ENCODE data around the gene TSPEAR.
"Not testable (repeated sequence)": the region's sequence is repeated elsewhere in the genome, so short reads cannot be mapped to it uniquely, and the experiment has no call there.

Gene TSPEAR

DNA sequence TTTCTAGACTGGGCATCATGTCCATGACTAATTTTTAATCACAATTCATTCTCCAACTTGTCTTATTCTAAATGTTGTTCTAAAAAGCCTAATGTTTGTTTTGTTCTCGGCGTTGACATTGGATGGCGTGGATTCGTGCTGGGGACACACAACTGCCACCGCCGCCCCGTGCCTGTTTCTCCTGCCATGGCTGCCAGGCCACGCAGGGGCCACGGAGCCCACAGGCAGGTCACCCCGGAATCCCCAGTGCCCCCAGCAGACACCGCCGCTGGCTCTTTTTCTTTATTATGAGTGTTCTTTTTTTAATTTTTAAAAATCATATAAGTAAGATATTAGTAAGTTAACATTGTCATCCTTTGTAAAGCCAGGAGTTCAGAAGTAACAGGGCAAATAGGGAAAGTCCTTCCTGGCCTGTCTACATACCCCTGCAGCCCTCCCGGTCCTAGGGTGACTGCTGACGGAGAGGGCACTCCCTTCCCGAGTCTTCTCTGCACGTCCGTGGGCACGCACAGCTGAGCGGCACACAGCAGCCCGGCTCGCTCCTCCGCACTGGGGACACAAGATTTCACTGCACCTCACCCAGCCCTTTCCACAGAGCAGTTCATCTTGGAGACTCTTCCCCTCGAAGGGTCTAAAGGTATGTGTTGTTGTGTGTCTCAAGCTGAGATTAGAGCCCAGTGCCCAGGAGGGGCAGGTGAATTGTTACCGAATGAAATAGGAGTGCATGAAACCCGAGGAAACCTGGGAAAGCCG lies 203.5 kb downstream of the TSPEAR start:
- TF ChIP-seq, protein P1, sequence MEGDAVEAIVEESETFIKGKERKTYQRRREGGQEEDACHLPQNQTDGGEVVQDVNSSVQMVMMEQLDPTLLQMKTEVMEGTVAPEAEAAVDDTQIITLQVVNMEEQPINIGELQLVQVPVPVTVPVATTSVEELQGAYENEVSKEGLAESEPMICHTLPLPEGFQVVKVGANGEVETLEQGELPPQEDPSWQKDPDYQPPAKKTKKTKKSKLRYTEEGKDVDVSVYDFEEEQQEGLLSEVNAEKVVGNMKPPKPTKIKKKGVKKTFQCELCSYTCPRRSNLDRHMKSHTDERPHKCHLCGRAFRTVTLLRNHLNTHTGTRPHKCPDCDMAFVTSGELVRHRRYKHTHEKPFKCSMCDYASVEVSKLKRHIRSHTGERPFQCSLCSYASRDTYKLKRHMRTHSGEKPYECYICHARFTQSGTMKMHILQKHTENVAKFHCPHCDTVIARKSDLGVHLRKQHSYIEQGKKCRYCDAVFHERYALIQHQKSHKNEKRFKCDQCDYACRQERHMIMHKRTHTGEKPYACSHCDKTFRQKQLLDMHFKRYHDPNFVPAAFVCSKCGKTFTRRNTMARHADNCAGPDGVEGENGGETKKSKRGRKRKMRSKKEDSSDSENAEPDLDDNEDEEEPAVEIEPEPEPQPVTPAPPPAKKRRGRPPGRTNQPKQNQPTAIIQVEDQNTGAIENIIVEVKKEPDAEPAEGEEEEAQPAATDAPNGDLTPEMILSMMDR (IDR thresholded peaks at IDR 0.05; ENCODE audit: control insufficient read depth, insufficient read depth, low read depth, low read length, missing control alignments), result no peak
- no peak for DNase-seq (ENCODE audit: low read depth)
- H3K4me3 ChIP-seq (ENCODE audit: control insufficient read depth, low read depth, low read length), result no peak overlapping the region

DNA sequence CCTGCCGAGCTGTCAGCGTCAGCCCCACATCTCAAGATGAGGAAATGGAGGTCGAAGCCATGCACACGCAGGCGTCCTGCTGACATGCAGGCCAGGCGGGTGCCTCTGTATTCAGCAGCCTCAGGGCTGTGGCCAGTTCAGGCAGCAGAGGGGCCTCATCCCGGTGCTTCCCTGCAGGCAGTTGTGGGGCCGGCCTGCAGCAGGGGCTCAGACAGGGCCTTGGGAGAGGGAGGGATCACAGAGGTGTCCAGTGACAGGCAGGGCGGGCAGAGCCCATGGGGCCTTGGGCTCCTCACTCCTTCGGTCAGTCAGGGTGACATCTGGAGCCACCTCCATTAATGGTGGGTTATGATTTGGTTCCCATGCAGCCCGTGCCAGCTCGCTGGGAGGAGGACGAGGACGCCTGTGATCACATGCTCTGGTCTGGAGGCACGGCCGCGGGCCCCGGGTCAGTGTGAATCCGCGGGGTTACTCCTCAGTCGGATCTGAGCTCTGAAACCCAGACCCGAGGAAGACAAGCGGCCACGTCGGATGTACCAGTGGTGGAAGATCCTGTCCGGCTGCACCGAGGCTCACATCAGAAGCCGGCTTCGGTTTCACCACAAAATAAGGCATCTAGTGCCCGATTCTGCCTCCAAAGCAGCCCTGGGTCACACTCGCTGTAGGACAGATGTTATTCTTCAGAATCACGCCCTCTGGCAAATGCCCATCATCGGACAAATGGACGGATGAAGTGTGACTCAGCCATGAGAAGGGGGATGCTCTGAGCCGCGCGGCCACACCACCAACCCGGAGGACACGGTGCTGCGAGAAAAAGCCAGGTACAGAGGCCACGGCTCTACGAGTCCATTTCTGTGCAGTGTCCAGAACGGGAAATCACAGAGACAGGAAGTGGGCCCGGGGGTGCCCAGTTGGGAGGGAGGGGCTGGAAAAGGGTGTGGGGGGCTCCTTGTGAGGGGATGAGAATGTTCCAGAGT lies 204.8 kb downstream of the TSPEAR start:
- H3K4me3 ChIP-seq (ENCODE audit: control insufficient read depth, low read depth, low read length), result no peak overlapping the region
- TF ChIP-seq, protein P1 (IDR thresholded peaks at IDR 0.05; ENCODE audit: control insufficient read depth, insufficient read depth, low read depth, low read length, missing control alignments), result no peak
- DNase-seq (ENCODE audit: low read depth), result no peak

DNA sequence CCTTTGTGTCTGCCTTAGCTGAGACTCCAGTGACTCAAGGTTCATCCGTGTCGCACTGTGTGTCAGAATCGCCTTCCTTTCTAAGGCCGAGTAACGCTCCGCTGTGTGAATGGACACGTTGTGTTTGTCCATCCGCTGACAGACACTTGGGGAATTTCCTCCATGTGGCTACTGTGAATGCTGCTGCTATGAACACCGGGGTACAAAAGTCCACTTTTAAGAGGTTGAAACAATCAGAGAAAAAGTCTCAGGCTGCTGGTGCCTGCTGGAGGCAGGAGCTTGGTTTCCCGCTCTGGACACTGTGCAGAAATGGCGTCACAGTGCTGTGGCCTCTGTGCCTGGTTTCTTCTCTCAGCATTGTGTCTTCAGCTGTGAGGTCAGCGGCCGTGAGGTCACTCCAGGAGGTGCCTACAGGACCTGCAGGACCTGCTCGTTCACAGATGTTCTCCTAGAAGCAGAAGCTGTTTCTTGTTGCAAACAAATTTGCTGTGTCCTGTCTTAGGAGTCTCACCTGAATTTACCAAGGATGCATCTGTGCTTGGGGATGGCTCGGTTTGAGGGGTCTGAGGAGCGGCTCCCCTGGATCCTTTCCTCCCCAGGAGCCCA lies 205.6 kb downstream of the TSPEAR start:
- no peak for DNase-seq (ENCODE audit: low read depth)
- no peak overlapping the region for H3K4me3 ChIP-seq (ENCODE audit: control insufficient read depth, low read depth, low read length)
- TF ChIP-seq, protein P1 (IDR thresholded peaks at IDR 0.05; ENCODE audit: control insufficient read depth, insufficient read depth, low read depth, low read length, missing control alignments), result no peak

DNA sequence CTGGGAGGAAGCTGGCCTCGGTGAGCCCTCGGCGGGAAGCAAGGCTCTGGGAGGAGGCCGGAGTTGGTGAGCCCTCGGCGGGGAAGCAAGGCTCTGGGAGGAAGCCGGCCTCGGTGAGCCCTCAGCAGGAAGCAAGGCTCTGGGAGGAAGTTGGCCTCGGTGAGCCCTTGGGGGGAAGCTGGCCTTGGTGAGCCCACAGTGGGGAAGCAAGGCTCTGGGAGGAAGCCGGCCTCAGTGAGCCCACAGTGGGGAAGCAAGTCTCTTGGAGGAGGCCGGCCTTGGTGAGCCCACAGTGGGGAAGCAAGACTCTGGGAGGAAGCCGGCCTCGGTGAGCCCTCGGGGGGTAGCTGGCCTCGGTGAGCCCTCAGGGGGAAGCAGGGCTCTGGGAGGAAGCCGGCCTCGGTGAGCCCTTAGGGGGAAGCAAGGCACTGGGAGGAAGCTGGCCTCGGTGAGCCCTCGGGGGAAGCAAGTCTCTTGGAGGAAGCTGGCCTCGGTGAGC lies 207.4 kb downstream of the TSPEAR start:
- TF ChIP-seq, protein P1 (IDR thresholded peaks at IDR 0.05; ENCODE audit: control insufficient read depth, insufficient read depth, low read depth, low read length, missing control alignments), result no peak
- H3K4me3 ChIP-seq (ENCODE audit: control insufficient read depth, low read depth, low read length), result no peak overlapping the region
- DNase-seq (ENCODE audit: low read depth), result no peak

DNA sequence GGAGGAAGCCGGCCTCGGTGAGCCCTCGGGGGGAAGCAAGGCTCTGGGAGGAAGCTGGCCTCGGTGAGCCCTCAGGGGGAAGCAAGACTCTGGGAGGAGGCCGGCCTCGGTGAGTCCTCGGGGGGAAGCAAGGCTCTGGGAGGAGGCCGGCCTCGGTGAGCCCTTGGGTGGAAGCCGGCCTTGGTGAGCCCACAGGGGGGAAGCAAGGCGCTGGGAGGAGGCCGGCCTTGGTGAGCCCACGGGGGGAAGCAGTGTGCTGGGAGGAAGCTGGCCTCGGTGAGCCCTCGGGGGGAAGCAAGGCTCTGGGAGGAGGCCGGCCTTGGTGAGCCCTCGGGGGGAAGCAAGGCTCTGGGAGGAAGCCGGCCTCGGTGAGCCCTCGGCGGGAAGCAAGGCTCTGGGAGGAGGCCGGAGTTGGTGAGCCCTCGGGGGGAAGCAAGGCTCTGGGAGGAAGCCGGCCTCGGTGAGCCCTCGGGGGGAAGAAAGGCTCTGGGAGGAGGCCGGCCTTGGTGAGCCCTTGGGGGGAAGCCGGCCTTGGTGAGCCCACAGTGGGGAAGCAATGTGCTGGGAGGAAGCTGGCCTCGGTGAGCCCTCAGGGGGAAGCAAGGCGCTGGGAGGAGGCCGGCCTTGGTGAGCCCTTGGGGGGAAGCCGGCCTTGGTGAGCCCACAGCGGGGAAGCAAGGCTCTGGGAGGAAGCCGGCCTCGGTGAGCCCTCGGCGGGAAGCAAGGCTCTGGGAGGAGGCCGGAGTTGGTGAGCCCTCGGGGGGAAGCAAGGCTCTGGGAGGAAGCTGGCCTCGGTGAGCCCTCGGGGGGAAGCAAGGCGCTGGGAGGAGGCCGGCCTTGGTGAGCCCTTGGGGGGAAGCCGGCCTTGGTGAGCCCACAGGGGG lies 208.1 kb downstream of the TSPEAR start:
- not testable (repeated sequence) for H3K4me3 ChIP-seq (ENCODE audit: control insufficient read depth, low read depth, low read length); DNase-seq (ENCODE audit: low read depth)

DNA sequence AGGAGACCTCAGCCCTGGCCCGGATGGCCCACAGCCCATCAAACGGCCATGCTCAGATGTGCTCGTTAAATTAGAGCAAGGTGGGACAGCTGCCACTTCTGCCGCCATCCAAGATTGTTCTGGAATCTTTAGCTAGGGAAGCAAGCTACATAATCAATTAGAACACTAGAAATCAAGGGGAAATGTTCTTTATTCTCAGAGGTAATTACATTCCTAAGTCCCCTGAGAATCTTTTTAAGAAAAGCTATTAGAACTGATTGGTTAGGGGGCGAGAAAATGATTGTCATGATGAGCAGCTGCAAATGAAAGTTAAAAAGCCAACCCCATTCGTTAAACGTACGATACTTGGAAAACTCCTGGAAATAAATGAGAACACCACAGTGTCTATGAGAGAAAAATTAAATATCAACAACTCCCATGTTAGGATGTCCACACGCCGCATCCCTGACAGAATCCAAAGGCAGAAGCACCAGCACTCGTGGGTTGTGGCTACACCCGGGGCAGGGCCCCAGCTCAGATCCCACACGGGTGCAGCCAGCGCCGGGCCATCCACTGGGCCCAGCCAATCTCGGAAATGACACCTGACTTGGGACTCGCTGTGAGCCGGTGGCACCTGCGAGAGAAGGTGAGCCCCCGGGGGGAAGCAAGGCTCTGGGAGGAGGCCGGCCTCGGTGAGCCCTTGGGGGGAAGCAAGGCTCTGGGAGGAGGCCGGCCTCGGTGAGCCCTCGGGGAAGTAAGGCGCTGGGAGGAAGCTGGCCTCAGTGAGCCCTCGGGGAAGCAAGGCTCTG lies 209.0 kb downstream of the TSPEAR start:
- DNase-seq (ENCODE audit: low read depth), result no peak
- TF ChIP-seq, protein P1 (IDR thresholded peaks at IDR 0.05; ENCODE audit: control insufficient read depth, insufficient read depth, low read depth, low read length, missing control alignments), result no peak
- no peak overlapping the region for H3K4me3 ChIP-seq (ENCODE audit: control insufficient read depth, low read depth, low read length)
